NK-92 treated with Interleukin-12 subunit alpha and Interleukin-12 subunit beta, amount 100 ng/mL, for 24 hours (cell line): ENCODE measurements around the gene DNAJB8.

Experiments
- DNase-seq: peaks from one replicate; lab custom pipeline; 2025; lab: John Stamatoyannopoulos, UW

Gene DNAJB8

GRCh38 chr3:128466840-128467541 lies at the start of gene DNAJB8:
DNAJB8 (minus strand) TSS chr3:128466890; CDS start chr3:128463245, 3,645 bp downstream.
- peak; percentile 30 for DNase-seq

GRCh38 chr3:128515967-128516366 lies 49.3 kb upstream of the DNAJB8 start:
- DNase-seq: no peak

GRCh38 chr3:128508852-128509251 lies 42.2 kb upstream of the DNAJB8 start:
- no peak for DNase-seq

- no peak for DNase-seq
Observed at GRCh38 chr3:128506754-128507153, 40.1 kb upstream of the DNAJB8 start.

- no peak for DNase-seq
Observed at GRCh38 chr3:128505771-128506170, 39.1 kb upstream of the DNAJB8 start.

GRCh38 chr3:128504963-128505730 lies 38.5 kb upstream of the DNAJB8 start:
- no peak for DNase-seq

GRCh38 chr3:128504533-128504915 lies 37.8 kb upstream of the DNAJB8 start:
- DNase-seq: no peak

GRCh38 chr3:128503751-128504532 lies 37.3 kb upstream of the DNAJB8 start:
- DNase-seq: no peak

GRCh38 chr3:128503164-128503651 lies 36.5 kb upstream of the DNAJB8 start:
- DNase-seq: no peak

GRCh38 chr3:128502712-128503111 lies 36.0 kb upstream of the DNAJB8 start:
- DNase-seq: no peak

- DNase-seq: no peak
Observed at GRCh38 chr3:128501431-128501830, 34.7 kb upstream of the DNAJB8 start.

- DNase-seq: no peak
Observed at GRCh38 chr3:128500556-128500955, 33.9 kb upstream of the DNAJB8 start.

GRCh38 chr3:128499724-128500275 lies 33.1 kb upstream of the DNAJB8 start:
- no peak for DNase-seq

GRCh38 chr3:128498901-128499530 lies 32.3 kb upstream of the DNAJB8 start:
- DNase-seq: no peak

- no peak for DNase-seq
Observed at GRCh38 chr3:128498127-128498626, 31.5 kb upstream of the DNAJB8 start.

GRCh38 chr3:128497305-128498126 lies 30.8 kb upstream of the DNAJB8 start:
- DNase-seq: no peak

- no peak for DNase-seq
Observed at GRCh38 chr3:128496602-128497304, 30.1 kb upstream of the DNAJB8 start.

GRCh38 chr3:128496019-128496601 lies 29.4 kb upstream of the DNAJB8 start:
- no peak for DNase-seq

- DNase-seq: no peak
Observed at GRCh38 chr3:128495435-128495970, 28.8 kb upstream of the DNAJB8 start.

- DNase-seq: no peak
Observed at GRCh38 chr3:128494367-128494650, 27.6 kb upstream of the DNAJB8 start.
